SHP77 treated with DMSO at 0.1 percent for 48 hours (cell line): ENCODE measurements around the gene GRIK2.

Source experiments
- DNase-seq: peaks from one replicate; lab custom pipeline; 2025; lab: John Stamatoyannopoulos, UW

GRIK2 gene

GRCh38 chr6:101784094-101784493 lies 390.6 kb downstream of the GRIK2 start:
- no peak for DNase-seq

- no peak for DNase-seq
These were observed 406.0 kb downstream of the GRIK2 start for GRCh38 chr6:101799531-101799930.

- DNase-seq = no peak
These were observed 407.1 kb downstream of the GRIK2 start for GRCh38 chr6:101800598-101800997.

GRCh38 chr6:101803136-101803535 lies 409.6 kb downstream of the GRIK2 start:
- no peak for DNase-seq

GRCh38 chr6:101806241-101806640 lies 412.7 kb downstream of the GRIK2 start:
- DNase-seq = no peak

- no peak for DNase-seq
These were observed 417.6 kb downstream of the GRIK2 start for GRCh38 chr6:101811108-101811507.

GRCh38 chr6:101816716-101817115 lies 423.2 kb downstream of the GRIK2 start:
- DNase-seq = no peak

- no peak for DNase-seq
These were observed 424.5 kb downstream of the GRIK2 start for GRCh38 chr6:101818051-101818450.

- no peak for DNase-seq
These were observed 431.2 kb downstream of the GRIK2 start for GRCh38 chr6:101824551-101825345.

- no peak for DNase-seq
These were observed 432.8 kb downstream of the GRIK2 start for GRCh38 chr6:101826269-101826668.

GRCh38 chr6:101826678-101827077 lies 433.2 kb downstream of the GRIK2 start:
- DNase-seq = no peak

GRCh38 chr6:101830501-101831031 lies 437.1 kb downstream of the GRIK2 start:
- DNase-seq = no peak

GRCh38 chr6:101832371-101832770 lies 438.9 kb downstream of the GRIK2 start:
- DNase-seq = no peak

- no peak for DNase-seq
These were observed 446.6 kb downstream of the GRIK2 start for GRCh38 chr6:101840100-101840499.

- no peak for DNase-seq
These were observed 451.7 kb downstream of the GRIK2 start for GRCh38 chr6:101845172-101845571.

GRCh38 chr6:101845621-101846020 lies 452.1 kb downstream of the GRIK2 start:
- DNase-seq = no peak

GRCh38 chr6:101847690-101848089 lies 454.2 kb downstream of the GRIK2 start:
- no peak for DNase-seq

GRCh38 chr6:101851911-101852310 lies 458.4 kb downstream of the GRIK2 start:
- no peak for DNase-seq

GRCh38 chr6:101853231-101854085 lies 459.9 kb downstream of the GRIK2 start:
- no peak for DNase-seq

- no peak for DNase-seq
These were observed 482.9 kb downstream of the GRIK2 start for GRCh38 chr6:101876431-101876830.

- no peak for DNase-seq
These were observed 485.2 kb downstream of the GRIK2 start for GRCh38 chr6:101878554-101879276.

- no peak for DNase-seq
These were observed 486.3 kb downstream of the GRIK2 start for GRCh38 chr6:101879782-101880181.
